ENCODE results near the gene ZFPL1. TPM values are rescaled to one million over a fixed set of nuclear protein-coding genes. Genes with fewer than 3 reads are reported as not detected.
A peak's percentile ranks its signal among the peaks of the same experiment; 100 is the strongest.

Gene ZFPL1
- total RNA-seq, 2 donors from 2014 or later: 40.7 to 50.2 TPM

DNA sequence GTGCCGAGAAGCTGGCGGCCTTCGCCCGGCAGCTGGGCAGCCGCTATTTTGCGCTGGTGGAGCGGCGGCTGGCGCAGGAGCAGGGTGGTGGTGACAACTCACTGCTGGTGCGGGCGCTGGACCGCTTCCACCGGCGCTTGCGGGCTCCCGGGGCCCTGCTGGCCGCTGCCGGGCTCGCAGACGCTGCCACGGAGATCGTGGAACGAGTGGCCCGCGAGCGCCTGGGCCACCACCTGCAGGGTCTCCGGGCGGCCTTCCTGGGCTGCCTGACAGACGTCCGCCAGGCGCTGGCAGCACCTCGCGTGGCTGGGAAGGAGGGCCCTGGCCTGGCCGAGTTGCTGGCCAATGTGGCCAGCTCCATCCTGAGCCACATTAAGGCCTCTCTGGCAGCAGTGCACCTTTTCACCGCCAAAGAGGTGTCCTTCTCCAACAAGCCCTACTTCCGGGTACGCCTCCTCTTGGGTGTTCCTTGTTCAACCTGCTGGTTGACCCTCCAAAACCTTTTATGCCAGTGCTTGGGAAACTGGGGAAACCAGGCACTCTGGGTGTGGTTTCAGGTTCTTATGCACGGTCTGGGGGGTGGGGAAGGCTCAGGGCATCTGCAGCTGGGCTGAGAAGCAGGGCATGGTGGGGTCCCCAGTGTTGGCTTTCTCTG, 24.6 kb downstream of the ZFPL1 start:
- no peak for ATAC-seq
- Mint-ChIP-seq H3K4me1 (peaks cover 28% of the 10 kb centered on the region), H3K4me3 (no peak overlapping the region), H3K27me3 (no peaks in the 10 kb centered on the region), H3K36me3 (ENCODE audit: low read depth) (peaks cover 3% of the 10 kb centered on the region), H3K27ac (no peak overlapping the region)
- no peak for DNase-seq
- H3K9me3 ChIP-seq (ENCODE audit: control insufficient read depth, low read length, poor library complexity, severe bottlenecking): no peaks in the 10 kb centered on the region

- Mint-ChIP-seq H3K4me1 (peaks cover 27% of the 10 kb centered on the region), H3K4me3 (peak overlapping the region; percentile 47), H3K36me3 (ENCODE audit: low read depth) (peaks cover 3% of the 10 kb centered on the region), H3K27me3 (no peaks in the 10 kb centered on the region), H3K27ac (peak overlapping the region; percentile 97)
- no peaks in the 10 kb centered on the region for H3K9me3 ChIP-seq (ENCODE audit: control insufficient read depth, low read length, poor library complexity, severe bottlenecking)
- DNase-seq (no peak), ATAC-seq (no peak)
These were observed 25.5 kb downstream of the ZFPL1 start for GRCh38 chr11:65109231-65110198.

DNA sequence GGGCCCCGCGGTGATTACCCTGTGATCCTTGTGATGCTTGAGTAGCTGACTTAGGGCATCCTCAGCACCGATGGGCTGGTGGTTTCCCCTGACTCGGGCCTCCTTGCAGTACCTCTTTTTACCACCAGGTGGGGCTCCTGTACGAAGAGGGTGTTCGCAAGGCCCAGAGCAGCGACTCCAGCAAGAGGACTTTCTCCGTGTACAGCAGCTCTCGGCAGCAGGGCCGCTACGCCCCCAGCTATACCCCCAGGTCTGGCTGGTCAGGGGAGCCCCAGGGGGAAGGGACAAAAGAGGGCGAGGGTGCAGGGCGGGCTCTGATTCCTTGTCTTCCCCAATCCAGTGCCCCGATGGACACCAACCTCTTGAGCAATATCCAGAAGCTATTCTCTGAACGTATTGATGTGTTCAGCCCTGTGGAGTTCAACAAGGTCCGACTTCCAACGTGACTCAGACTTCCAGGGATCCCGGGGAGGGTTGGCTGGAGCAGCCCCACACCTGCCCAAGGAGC, 26.4 kb downstream of the ZFPL1 start:
- peak; percentile 85 to 100 (median 86) for DNase-seq
- peak; percentile 69 for ATAC-seq
- Mint-ChIP-seq H3K4me1 (peaks cover 24% of the 10 kb centered on the region), H3K36me3 (ENCODE audit: low read depth) (peaks cover 3% of the 10 kb centered on the region), H3K4me3 (peak overlapping the region; percentile 68), H3K27me3 (no peaks in the 10 kb centered on the region), H3K27ac (peak overlapping the region; percentile 97)
- H3K9me3 ChIP-seq (ENCODE audit: control insufficient read depth, low read length, poor library complexity, severe bottlenecking): no peaks in the 10 kb centered on the region

GRCh38 chr11:65111159-65111743, 27.2 kb downstream of the ZFPL1 start:
- Mint-ChIP-seq H3K4me1 (peaks cover 22% of the 10 kb centered on the region), H3K4me3 (peak overlapping the region; percentile 97), H3K36me3 (ENCODE audit: low read depth) (peaks cover 3% of the 10 kb centered on the region), H3K27ac (peak overlapping the region; percentile 97), H3K27me3 (no peaks in the 10 kb centered on the region)
- DNase-seq (no peak), ATAC-seq (no peak)
- no peaks in the 10 kb centered on the region for H3K9me3 ChIP-seq (ENCODE audit: control insufficient read depth, low read length, poor library complexity, severe bottlenecking)

DNA sequence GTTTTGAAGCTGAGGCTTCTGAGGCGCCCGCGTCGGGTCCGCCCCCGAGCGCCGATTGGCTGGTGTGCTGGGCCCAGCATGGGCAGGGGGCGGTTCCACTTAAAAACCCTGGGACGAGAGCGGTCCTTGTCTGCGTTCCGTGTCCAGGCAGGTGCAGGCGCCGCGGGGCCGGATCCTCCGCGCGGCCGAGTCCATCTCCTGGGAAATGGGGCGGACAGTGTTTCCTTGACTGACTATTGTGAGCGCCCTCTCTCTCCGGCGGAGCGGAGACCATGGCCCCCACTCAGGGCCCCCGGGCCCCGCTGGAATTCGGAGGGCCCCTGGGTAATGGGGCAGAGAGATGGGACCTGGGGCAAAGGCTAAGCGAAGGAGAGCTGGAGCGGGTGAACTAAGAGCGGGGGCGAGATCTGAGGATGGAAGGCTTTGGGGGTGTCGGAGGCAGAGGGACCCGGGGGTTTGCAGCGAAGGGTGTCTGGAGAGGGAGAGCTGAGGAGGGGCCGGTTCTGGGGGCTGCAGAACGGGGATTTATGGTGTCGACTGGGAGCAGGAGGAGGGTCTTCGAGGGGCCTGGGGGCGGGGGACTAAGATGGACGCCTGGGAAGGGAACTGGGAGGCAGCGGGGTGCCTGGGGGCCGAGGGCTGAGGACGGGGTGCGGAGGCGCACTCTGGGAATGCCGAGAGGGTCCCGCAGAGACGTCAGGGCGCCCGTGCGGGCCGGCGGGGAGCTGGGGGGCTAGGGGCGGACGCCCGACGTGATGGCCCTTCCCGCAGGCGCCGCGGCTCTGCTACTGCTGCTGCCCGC, 27.9 kb downstream of the ZFPL1 start, which contains the start of gene TM7SF2:
TSS of gene TM7SF2 (plus strand) at position 129 of the 802 bp plus-strand sequence. CDS start at position 273, 144 bp downstream.
- Mint-ChIP-seq H3K36me3 (ENCODE audit: low read depth) (no peaks in the 10 kb centered on the region), H3K4me3 (peak within 1 kb of the TSS; percentile 97), H3K27ac (peak within 1 kb of the TSS; percentile 97), H3K27me3 (no peaks in the 10 kb centered on the region), H3K4me1 (peaks cover 23% of the 10 kb centered on the region)
- ATAC-seq (peak; percentile 80), DNase-seq (peak; percentile 89 to 95 (median 92))
- H3K9me3 ChIP-seq (ENCODE audit: control insufficient read depth, low read length, poor library complexity, severe bottlenecking): no peaks in the 10 kb centered on the region

GRCh38 chr11:65112546-65113360, 28.7 kb downstream of the ZFPL1 start:
- no peaks in the 10 kb centered on the region for H3K9me3 ChIP-seq (ENCODE audit: control insufficient read depth, low read length, poor library complexity, severe bottlenecking)
- Mint-ChIP-seq H3K27me3 (no peaks in the 10 kb centered on the region), H3K4me3 (peak overlapping the region; percentile 97), H3K4me1 (peaks cover 25% of the 10 kb centered on the region), H3K36me3 (ENCODE audit: low read depth) (no peaks in the 10 kb centered on the region), H3K27ac (peak overlapping the region; percentile 97)
- peak; percentile 67 to 76 (median 70) for DNase-seq
- ATAC-seq: peak; percentile 54

- Mint-ChIP-seq H3K27ac (peak overlapping the region; percentile 97), H3K36me3 (ENCODE audit: low read depth) (no peaks in the 10 kb centered on the region), H3K27me3 (no peaks in the 10 kb centered on the region), H3K4me3 (peak overlapping the region; percentile 97), H3K4me1 (peaks cover 27% of the 10 kb centered on the region)
- no peaks in the 10 kb centered on the region for H3K9me3 ChIP-seq (ENCODE audit: control insufficient read depth, low read length, poor library complexity, severe bottlenecking)
- no peak for DNase-seq
- ATAC-seq: no peak
These were observed 29.3 kb downstream of the ZFPL1 start for GRCh38 chr11:65113361-65113756.

DNA sequence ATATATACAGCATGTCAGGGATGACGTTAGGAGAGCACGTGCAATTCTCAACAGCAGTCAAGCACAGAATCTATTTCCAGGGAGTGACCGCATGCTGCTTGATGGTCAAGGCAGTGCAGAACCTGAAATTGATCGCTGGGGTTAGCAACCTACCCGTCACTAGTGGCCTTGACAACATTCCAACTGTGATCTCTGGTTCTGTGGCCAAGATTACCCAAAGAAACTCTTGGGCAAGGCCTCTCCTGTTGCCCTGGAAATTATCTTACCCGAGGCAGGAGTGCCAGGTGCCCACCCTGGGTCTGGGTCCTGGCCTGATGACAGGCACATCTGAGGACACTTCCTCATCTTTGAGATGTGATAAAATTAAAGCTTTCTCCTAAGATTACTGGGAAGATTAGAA, 29.8 kb downstream of the ZFPL1 start:
- peaks cover 32% of the 10 kb centered on the region for H3K4me1 Mint-ChIP-seq
- no peaks in the 10 kb centered on the region for H3K27me3 Mint-ChIP-seq
- H3K36me3 Mint-ChIP-seq (ENCODE audit: low read depth): no peaks in the 10 kb centered on the region
- no peak for DNase-seq
- peak overlapping the region; percentile 97 for H3K27ac Mint-ChIP-seq
- no peak for ATAC-seq
- H3K9me3 ChIP-seq (ENCODE audit: control insufficient read depth, low read length, poor library complexity, severe bottlenecking): no peaks in the 10 kb centered on the region
- peak overlapping the region; percentile 43 for H3K4me3 Mint-ChIP-seq

- no peaks in the 10 kb centered on the region for H3K9me3 ChIP-seq (ENCODE audit: control insufficient read depth, low read length, poor library complexity, severe bottlenecking)
- peak overlapping the region; percentile 61 for H3K4me3 Mint-ChIP-seq
- peak overlapping the region; percentile 99 for H3K27ac Mint-ChIP-seq
- no peak for DNase-seq
- no peaks in the 10 kb centered on the region for H3K36me3 Mint-ChIP-seq (ENCODE audit: low read depth)
- H3K27me3 Mint-ChIP-seq: no peaks in the 10 kb centered on the region
- H3K4me1 Mint-ChIP-seq: peaks cover 32% of the 10 kb centered on the region
- no peak for ATAC-seq
These were observed 30.6 kb downstream of the ZFPL1 start for GRCh38 chr11:65114538-65115171.

GRCh38 chr11:65115361-65116082, 31.5 kb downstream of the ZFPL1 start:
- peak overlapping the region; percentile 99 for H3K27ac Mint-ChIP-seq
- no peaks in the 10 kb centered on the region for H3K27me3 Mint-ChIP-seq

More at GRCh38 chr11:65115361-65116082, 31.5 kb downstream of the ZFPL1 start:
- Mint-ChIP-seq H3K4me3 (peak overlapping the region; percentile 61), H3K36me3 (ENCODE audit: low read depth) (no peaks in the 10 kb centered on the region), H3K4me1 (peaks cover 28% of the 10 kb centered on the region)
- ATAC-seq: no peak
- H3K9me3 ChIP-seq (ENCODE audit: control insufficient read depth, low read length, poor library complexity, severe bottlenecking): no peaks in the 10 kb centered on the region
- no peak for DNase-seq
